Epidermal melanocyte (primary cell): Measurements from ENCODE around the gene RASL11B.

Experiments used
- DNase-seq: peaks from one replicate; pipeline ENCODE4 v3.0.0; 2011; ENCODE audit warnings: low spot score; ENCODE audit not compliant: insufficient read length

RASL11B gene

GRCh38 chr4:52912608-52913007, 50.5 kb downstream of the RASL11B start:
- DNase-seq: no peak

GRCh38 chr4:52914051-52914605, 52.0 kb downstream of the RASL11B start:
- no peak for DNase-seq

GRCh38 chr4:52915191-52915590, 53.1 kb downstream of the RASL11B start:
- DNase-seq: no peak

GRCh38 chr4:52915730-52916300, 53.7 kb downstream of the RASL11B start:
- DNase-seq: no peak
